Dermis blood vessel endothelial cell (primary cell): ENCODE measurements around the gene STT3A. TPM values are rescaled to one million over a fixed set of nuclear protein-coding genes. Genes with fewer than 3 reads are reported as not detected.

Experiments
- DNase-seq: peaks from one replicate; pipeline ENCODE4 v3.0.0; 2010
- total RNA-seq: library from RNA; depleted of rRNA; stranded (reverse); fragments of >200 nt; gene quantifications from 2 replicates; pipeline ENCODE4 v1.2.3, GENCODE V29; 2014

Gene STT3A
- total RNA-seq, 1 donor from 2014 or later = 158 TPM

DNA sequence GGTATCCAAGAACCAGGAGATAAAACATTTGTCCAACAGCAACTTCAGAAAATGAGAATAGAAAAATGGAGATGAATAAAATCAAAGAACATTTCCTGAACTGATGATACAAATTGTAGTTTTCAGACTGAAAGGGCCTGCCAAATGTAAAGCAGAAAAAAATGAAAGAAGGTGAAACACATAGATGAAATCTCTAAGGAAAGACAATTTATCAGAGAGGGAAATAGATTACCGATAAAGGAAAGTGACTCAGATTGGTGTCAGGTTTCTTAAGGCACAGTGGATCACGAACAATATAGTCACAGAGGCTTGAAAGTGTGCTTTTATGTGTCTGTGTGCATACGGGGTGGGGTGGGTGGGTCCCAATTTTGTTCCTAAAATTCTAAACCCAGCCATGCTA, 4.1 kb upstream of the STT3A start:
- peak; percentile 48 for DNase-seq

- peak; percentile 57 for DNase-seq
Observed at GRCh38 chr11:125591649-125592304, 875 bp upstream of the STT3A start.

DNA sequence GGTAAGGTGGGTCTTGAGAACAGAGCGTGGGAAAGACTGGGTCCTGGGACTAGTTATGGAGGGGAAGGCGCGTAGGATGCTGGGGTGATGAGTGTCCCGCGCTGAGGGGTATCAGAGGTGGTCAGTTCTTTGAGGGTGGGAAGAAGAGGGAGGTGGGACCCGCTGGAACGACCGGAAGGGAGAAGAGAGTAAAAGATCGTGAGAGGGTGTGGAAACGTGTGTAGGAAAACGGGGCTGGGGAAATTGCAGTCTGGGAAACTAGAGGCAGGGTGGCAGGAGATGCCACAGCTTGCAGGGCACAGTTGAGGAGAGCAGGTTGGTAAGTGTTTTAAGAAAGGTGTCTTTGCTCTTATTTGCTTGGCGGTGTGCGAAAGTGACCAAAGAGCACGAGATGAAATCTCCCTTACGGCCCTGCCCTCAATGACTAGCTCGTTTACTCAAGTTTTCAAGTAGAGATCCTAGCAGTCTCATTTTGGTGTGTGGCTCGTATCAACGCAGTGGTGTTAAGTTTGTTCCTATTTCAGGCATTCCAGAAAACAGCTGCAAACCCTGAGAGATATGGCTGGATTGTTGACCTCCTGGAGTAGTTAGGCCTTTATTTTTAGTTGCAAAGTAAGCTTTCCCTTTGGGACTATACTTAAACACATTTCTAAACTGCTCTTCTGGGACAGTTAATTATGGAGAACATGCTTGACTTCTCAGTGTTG, 615 bp downstream of the STT3A start:
- DNase-seq = peak; percentile 42

GRCh38 chr11:125594958-125595357, 2.3 kb downstream of the STT3A start:
- no peak for DNase-seq

- DNase-seq = no peak
Observed at GRCh38 chr11:125600663-125601062, 8.0 kb downstream of the STT3A start.

DNA sequence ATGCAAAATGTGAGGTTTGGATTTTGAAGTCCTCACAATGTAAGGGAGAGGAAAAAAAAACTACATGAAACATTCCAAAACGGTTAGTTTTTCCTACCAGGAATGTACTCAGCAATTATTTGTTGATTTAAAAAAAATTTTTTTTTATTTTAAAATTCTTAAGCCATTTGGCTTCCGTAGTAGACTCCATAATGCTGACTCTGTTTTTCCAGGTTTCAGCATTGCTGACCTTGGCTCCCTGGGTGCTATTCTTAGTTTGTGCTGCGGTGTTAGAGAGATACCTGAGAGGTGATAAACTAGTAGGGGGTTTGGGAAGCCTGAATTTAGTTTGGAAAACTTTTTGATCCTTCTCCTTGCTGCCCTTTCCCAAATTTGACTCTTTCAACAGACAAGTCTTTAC, 10.6 kb downstream of the STT3A start:
- no peak for DNase-seq

DNA sequence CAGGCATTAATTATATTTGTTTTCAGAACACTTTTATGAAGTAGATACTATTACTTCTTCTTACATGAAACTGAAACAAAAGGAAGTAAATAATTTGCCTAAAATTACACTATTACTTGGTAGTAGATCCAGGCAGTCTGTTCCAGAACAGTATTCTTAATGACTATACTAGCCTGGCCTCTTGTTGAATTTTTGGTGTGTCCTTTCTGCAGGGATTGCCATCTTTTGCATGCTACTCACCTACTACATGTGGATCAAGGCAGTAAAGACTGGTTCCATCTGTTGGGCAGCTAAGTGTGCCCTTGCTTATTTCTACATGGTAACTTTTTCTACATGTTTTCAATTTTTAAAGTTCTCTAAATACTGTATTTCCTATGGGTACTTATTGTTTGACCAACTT, 12.8 kb downstream of the STT3A start:
- no peak for DNase-seq

DNA sequence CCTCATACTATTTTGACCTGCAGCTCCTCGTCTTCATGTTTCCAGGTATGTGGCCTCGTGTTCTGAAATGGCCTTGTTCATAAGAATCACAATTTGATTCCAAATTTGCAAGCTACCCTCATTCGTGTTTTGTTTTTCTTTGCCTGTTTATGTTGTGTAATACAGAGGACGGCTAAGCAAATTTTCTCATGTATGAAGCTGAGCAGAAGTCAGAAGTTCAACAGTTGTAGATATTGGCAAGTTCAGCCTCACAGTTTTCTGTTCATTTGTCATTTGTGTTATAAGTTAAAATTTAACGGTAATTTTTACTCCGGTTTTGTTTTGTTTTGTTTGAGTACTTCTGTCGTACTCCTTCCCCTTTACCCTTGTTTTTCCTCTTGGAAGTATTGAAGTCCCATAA, 16.9 kb downstream of the STT3A start:
- no peak for DNase-seq

GRCh38 chr11:125618383-125618782, 25.7 kb downstream of the STT3A start:
- DNase-seq = no peak

DNA sequence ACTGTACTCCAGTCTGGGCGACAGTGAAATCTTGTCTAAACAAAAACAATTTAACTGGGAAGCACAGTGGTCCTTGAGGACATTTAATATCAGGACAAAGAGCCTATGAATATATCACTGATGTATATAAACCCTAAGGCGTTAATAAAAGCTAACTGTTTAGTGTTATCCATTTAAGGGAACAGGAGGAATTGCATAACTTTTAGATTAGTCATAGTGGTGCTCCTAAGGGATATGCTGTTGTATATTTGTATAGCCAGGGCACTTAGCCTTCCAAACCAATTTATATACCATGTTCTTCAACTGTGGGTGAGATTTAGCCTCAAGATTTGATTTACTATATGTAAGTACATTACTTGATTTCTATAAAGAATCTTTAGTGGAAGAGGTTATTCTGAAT, 29.3 kb downstream of the STT3A start:
- DNase-seq = peak; percentile 56

GRCh38 chr11:125623064-125623463, 30.4 kb downstream of the STT3A start:
- no peak for DNase-seq

- DNase-seq = no peak
Observed at GRCh38 chr11:125624756-125625213, 32.1 kb downstream of the STT3A start, which contains the start of gene CHEK1. CHEK1 (plus strand) TSS chr11:125625163; CDS start chr11:125626769, 1,606 bp downstream.

DNA sequence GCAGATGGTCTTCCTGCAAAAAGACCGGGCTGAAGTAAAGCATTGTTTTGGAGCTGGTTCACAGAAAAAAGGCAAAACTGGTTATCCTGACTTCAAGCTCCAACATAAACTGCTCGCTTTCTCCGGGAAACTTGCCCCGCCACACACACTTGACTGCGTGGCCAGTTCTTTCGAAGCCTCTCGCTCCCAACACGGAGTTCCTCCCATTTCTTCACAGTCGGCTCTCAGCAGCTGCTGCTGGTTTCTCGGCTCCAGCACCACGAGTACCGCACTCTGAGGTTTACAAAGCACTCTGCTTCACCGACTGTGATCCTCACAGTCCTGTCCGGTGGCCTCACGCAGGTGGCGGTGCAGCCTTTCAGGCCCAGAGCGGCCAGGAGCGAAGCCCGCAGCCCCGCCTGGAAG, 32.6 kb downstream of the STT3A start:
- DNase-seq = no peak

GRCh38 chr11:125625630-125626287, 33.1 kb downstream of the STT3A start:
- peak; percentile 94 for DNase-seq

GRCh38 chr11:125626288-125626950, 33.8 kb downstream of the STT3A start:
- DNase-seq = peak; percentile 69

DNA sequence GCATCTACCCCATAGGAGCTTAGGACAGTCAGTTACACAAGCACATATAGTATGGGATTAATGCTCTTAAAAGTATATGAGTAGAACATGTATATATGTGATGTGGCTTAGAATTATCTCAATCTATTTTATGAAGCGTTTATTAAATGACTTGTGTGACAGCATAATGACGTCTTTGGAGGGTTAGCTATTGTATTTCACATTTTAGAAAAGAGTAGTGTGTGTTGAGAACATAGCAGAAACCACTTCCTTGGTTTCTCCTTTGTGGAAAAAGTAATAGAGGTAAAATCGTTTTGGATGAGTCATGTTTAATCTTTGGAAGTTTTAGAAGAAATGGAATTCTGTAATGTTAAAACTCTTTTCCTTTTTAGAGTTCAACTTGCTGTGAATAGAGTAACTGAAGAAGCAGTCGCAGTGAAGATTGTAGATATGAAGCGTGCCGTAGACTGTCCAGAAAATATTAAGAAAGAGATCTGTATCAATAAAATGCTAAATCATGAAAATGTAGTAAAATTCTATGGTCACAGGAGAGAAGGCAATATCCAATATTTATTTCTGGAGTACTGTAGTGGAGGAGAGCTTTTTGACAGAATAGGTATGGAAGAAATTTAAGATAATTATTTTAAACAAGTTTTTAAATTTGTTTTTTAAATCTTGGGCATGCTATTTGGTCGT, 34.7 kb downstream of the STT3A start:
- peak; percentile 28 for DNase-seq

DNA sequence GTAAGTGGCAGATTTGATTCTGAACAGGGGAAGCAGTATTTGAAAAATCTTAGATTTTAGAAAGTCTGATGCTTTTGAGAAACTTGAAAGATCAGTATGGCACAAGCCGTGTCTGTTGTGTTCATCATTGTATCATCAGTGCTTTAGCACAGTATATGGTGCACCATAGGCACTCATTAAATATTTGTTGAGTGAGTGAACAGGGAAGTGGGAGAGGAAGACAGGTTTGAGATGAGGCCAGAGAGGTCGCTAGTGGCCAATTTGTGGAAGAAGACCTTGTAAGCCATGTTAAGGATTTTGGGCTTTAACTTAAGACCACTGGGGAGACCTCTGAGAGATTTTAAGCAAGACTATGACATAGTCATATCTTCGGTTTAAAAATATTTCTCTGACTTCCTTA, 45.2 kb downstream of the STT3A start:
- no peak for DNase-seq

- DNase-seq = no peak
Observed at GRCh38 chr11:125638315-125638714, 45.7 kb downstream of the STT3A start.

- no peak for DNase-seq
Observed at GRCh38 chr11:125645871-125646270, 53.2 kb downstream of the STT3A start.

DNA sequence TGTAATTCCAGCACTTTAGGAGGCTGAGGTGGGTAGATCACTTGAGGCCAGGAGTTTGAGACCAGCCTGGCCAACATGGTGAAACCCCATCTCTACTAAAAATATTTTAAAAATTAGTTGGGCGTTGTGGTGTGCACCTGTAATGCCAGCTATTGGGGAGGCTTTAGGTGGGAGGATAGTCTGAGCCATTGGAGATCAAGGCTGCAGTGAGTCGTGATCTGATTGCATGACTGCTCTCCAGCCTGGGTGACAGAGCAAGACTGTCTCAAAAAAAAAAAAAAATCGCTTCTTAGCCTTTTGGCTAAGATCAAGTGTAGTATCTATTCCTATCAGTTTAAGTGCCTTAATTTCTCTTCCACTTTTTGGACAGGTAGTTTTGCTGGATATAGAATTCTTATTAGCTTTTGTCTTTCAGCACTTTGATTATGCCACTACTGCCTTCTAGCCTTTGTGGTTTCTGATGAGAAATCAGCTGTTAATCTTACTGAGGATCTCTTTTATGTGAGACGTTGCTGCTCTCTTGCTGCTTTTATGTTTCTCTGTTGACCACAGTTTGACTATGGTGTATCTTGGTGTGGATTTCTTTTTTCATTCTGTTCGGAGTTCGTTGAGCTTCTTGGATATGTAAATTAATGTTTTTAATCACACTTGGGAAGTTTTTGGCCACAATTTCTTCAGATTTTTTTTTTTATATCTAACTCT, 57.0 kb downstream of the STT3A start:
- no peak for DNase-seq

DNA sequence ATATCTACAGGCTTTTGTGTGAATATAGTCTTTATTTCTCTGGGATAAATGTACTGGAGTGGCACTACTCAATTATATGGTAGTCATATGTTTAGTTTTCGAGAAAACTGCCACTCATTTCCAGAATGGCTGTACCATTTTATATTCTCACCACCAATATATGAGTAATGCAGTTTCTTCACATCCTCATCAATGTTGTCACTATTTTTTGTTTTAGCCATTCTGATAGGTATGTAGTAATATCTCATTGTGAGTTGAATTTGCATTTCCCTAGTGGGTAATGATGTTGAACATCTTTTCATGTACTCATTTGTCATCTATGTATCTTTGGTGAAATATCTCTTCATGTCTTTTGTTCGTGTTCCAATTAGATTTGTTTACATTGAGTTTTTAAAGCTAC, 70.0 kb downstream of the STT3A start:
- no peak for DNase-seq

- DNase-seq = no peak
Observed at GRCh38 chr11:125663910-125664309, 71.3 kb downstream of the STT3A start.
